ENCODE data around the gene KRT35.

KRT35 gene

GRCh38 chr17:41500131-41500911 is 19.4 kb upstream of the KRT35 start:
- TF ChIP-seq, protein P1, sequence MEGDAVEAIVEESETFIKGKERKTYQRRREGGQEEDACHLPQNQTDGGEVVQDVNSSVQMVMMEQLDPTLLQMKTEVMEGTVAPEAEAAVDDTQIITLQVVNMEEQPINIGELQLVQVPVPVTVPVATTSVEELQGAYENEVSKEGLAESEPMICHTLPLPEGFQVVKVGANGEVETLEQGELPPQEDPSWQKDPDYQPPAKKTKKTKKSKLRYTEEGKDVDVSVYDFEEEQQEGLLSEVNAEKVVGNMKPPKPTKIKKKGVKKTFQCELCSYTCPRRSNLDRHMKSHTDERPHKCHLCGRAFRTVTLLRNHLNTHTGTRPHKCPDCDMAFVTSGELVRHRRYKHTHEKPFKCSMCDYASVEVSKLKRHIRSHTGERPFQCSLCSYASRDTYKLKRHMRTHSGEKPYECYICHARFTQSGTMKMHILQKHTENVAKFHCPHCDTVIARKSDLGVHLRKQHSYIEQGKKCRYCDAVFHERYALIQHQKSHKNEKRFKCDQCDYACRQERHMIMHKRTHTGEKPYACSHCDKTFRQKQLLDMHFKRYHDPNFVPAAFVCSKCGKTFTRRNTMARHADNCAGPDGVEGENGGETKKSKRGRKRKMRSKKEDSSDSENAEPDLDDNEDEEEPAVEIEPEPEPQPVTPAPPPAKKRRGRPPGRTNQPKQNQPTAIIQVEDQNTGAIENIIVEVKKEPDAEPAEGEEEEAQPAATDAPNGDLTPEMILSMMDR (IDR thresholded peaks at IDR 0.05), result no peak

GRCh38 chr17:41499714-41500113 is 18.8 kb upstream of the KRT35 start:
- TF ChIP-seq, protein P1 (IDR thresholded peaks at IDR 0.05), result no peak

- TF ChIP-seq, protein P1 (IDR thresholded peaks at IDR 0.05), result no peak
Measured at GRCh38 chr17:41498276-41498675, 17.3 kb upstream of the KRT35 start.

DNA sequence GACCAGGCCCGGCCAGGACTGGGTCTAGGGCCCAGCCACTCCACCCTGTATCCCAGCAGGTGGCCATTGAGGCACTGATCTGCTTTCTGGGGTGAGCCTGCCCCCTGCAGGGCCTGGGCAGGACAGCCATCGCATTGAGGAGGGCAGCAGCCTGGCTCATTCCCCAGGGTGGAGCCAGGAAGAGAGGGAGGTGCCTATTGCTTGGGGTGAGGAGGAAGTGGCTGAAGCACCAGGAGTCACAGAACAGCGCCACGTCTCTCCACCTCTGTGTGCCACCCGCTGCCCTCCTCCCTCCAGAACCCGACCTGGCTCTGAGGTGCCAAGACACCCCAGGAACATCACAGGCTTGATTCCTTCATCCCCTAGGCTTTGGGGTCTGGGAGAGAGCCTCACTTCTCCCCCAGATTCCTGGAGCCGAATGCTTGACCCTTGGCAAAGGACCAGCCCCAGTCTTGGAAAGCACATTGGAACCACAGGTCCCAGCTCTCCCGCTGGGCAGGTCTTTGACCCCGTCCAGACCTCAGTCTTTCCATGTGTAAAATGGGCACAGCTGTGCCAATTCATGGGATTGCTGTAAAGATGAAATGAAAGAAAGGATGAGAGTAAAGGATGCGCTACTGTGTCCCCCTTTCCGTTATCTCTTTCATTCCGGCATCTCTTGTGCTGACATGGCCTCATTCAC is 16.0 kb upstream of the KRT35 start:
- TF ChIP-seq, protein P1 (IDR thresholded peaks at IDR 0.05), result peak; percentile 66

DNA sequence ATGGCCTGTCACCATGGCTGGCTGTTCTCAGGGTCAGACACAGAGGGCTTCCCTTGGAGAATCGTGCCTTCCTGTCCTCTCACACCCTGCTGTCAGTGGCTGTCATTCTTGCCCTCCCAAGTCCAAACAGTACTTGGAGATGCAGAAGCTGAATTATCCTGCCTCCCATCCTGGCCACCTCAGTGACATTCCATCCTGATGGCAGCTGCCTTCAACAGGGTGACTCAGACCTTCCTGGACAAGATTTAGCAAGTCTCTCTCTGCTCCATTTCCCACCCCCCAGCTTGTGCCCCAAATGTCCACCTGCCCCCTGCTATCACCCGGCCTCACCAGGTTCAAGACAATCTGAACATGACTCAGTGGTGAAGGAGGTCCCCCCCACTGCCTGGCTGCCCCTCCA is 13.6 kb upstream of the KRT35 start:
- TF ChIP-seq, protein P1 (IDR thresholded peaks at IDR 0.05), result no peak

DNA sequence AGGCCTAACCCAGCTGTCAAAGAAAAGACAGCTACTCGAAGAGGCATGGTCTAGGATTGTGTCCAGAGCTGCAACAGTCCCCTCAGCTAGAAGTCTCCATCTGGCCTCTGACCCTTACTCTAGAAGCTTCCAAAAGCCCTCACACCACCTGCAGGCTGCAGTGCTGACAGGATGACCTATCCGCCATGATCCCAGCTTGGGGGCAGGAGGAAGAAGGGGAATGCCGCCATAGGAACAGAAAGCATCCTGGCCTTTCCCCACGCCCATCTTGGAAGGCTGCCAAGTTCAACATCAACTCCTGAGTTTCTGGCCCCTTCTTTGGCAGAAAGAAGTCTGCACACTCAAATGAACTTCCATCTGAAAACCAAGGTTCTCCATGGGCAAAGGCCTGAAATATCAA is 11.8 kb upstream of the KRT35 start:
- TF ChIP-seq, protein P1 (IDR thresholded peaks at IDR 0.05), result no peak

- TF ChIP-seq, protein P1 (IDR thresholded peaks at IDR 0.05), result no peak
Measured at GRCh38 chr17:41492351-41492750, 11.4 kb upstream of the KRT35 start.

Measured in LNCAP (cell line).